ENCODE measurements around the gene EPS8L3. TPM values are rescaled to one million over a fixed set of nuclear protein-coding genes. Genes with fewer than 3 reads are reported as not detected.

EPS8L3 gene
- total RNA-seq, 4 donors from 2014 or later: not detected

- Histone ChIP-seq H3K27me3 (no peaks in the 10 kb centered on the region), H3K4me3 (peak within 1 kb of the TSS; percentile 82), H3K27ac (peak within 1 kb of the TSS; percentile 66), H3K36me3 (peaks cover 15% of the 10 kb centered on the region), H3K4me1 (peaks cover 23% of the 10 kb centered on the region), H3K9me3 (no peaks in the 10 kb centered on the region)
- no peak for TF ChIP-seq CTCF (IDR thresholded peaks at IDR 0.05)
- no peak for TF ChIP-seq POLR2A (IDR thresholded peaks at IDR 0.05)
- TF ChIP-seq EP300 (IDR thresholded peaks at IDR 0.05): no peak
- no peak for TF ChIP-seq POLR2AphosphoS5 (IDR thresholded peaks at IDR 0.05)
- DNase-seq (ENCODE audit: low spot score in 2 of 2): no peak
- WGBS: 2% methylated on average over 9 of the region's 10 CpGs
Observed at GRCh38 chr1:109740615-109741373, 22.9 kb downstream of the EPS8L3 start, which contains the start of gene GSTM3. Gene GSTM3 (minus strand): TSS chr1:109741038. CDS start chr1:109740287, 751 bp downstream.

GRCh38 chr1:109739738-109740614, 23.7 kb downstream of the EPS8L3 start:
- Histone ChIP-seq H3K36me3 (peaks cover 15% of the 10 kb centered on the region), H3K9me3 (no peaks in the 10 kb centered on the region), H3K27me3 (no peaks in the 10 kb centered on the region), H3K27ac (peak overlapping the region; percentile 66), H3K4me3 (peak overlapping the region; percentile 82), H3K4me1 (peaks cover 23% of the 10 kb centered on the region)
- TF ChIP-seq CTCF (IDR thresholded peaks at IDR 0.05) (no peak), POLR2AphosphoS5 (IDR thresholded peaks at IDR 0.05) (no peak), EP300 (IDR thresholded peaks at IDR 0.05) (no peak), POLR2A (IDR thresholded peaks at IDR 0.05) (peak in 1 of 2 donors; percentile 80)
- DNase-seq (ENCODE audit: low spot score in 2 of 2): peak; percentile 91
- under 1% methylated on average over 37 of the region's 86 CpGs for WGBS

- no peak overlapping the region for H3K27ac ChIP-seq
- 90% methylated on average over 4 of the region's 4 CpGs for WGBS
Observed at GRCh38 chr1:109733236-109733870, 30.4 kb downstream of the EPS8L3 start.

GRCh38 chr1:109732390-109732881, 31.3 kb downstream of the EPS8L3 start:
- Histone ChIP-seq H3K27ac (no peak overlapping the region), H3K9me3 (no peaks in the 10 kb centered on the region), H3K4me1 (peaks cover 5% of the 10 kb centered on the region), H3K27me3 (no peaks in the 10 kb centered on the region), H3K4me3 (no peak overlapping the region), H3K36me3 (peaks cover 13% of the 10 kb centered on the region)
- TF ChIP-seq POLR2AphosphoS5 (IDR thresholded peaks at IDR 0.05) (no peak), EP300 (IDR thresholded peaks at IDR 0.05) (no peak), CTCF (IDR thresholded peaks at IDR 0.05) (no peak), POLR2A (IDR thresholded peaks at IDR 0.05) (no peak)
- DNase-seq (ENCODE audit: low spot score in 2 of 2): no peak
- 37% methylated on average over 3 of the region's 3 CpGs for WGBS

More at GRCh38 chr1:109733236-109733870, 30.4 kb downstream of the EPS8L3 start:
- TF ChIP-seq EP300 (IDR thresholded peaks at IDR 0.05): no peak
- no peak for TF ChIP-seq POLR2A (IDR thresholded peaks at IDR 0.05)
- no peak for TF ChIP-seq POLR2AphosphoS5 (IDR thresholded peaks at IDR 0.05)
- TF ChIP-seq CTCF (IDR thresholded peaks at IDR 0.05): no peak
- H3K9me3 ChIP-seq: no peaks in the 10 kb centered on the region
- no peak overlapping the region for H3K4me3 ChIP-seq
- no peak for DNase-seq (ENCODE audit: low spot score in 2 of 2)
- peaks cover 15% of the 10 kb centered on the region for H3K36me3 ChIP-seq
- H3K4me1 ChIP-seq: peaks cover 6% of the 10 kb centered on the region
- no peaks in the 10 kb centered on the region for H3K27me3 ChIP-seq

All from suprapubic skin (tissue), 4 donors.